Measurements from ENCODE around the gene BORCS6. TPM values are rescaled to one million over a fixed set of nuclear protein-coding genes. Genes with fewer than 3 reads are reported as not detected.

Gene BORCS6
- total RNA-seq, 1 donor from 2014 or later = 5.5 TPM

DNA sequence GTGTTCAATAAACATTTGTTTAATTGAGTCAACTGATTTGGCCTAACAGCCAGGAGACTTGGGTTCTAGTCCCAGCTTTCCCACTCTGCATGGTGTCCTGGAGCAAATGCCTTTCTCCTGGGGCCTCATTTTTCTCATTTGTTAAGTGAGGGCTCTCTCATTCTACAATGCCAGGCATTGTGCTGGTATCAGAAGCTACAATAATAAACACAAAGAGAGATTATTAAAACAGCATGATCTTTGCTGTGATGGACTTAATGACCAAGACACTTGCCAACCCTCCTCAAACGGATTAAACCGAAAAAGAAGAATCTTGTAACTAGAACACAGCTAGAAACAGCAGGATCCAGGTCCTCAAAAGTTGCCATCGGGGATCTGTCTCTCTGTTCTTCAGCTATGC, 22.5 kb downstream of the BORCS6 start:
- no peak for DNase-seq (ENCODE audit: low read depth, low spot score)
- H3K27me3 Mint-ChIP-seq (ENCODE audit: low read depth) = no peaks in the 10 kb centered on the region
- H3K36me3 Mint-ChIP-seq (ENCODE audit: low read depth) = no peaks in the 10 kb centered on the region
- H3K4me1 Mint-ChIP-seq = peaks cover 29% of the 10 kb centered on the region
- H3K9me3 Mint-ChIP-seq = no peaks in the 10 kb centered on the region
- H3K27ac Mint-ChIP-seq (ENCODE audit: unreplicated experiment) = peak overlapping the region; percentile 43
- no peak overlapping the region for H3K4me3 Mint-ChIP-seq
- TF ChIP-seq, protein P1, sequence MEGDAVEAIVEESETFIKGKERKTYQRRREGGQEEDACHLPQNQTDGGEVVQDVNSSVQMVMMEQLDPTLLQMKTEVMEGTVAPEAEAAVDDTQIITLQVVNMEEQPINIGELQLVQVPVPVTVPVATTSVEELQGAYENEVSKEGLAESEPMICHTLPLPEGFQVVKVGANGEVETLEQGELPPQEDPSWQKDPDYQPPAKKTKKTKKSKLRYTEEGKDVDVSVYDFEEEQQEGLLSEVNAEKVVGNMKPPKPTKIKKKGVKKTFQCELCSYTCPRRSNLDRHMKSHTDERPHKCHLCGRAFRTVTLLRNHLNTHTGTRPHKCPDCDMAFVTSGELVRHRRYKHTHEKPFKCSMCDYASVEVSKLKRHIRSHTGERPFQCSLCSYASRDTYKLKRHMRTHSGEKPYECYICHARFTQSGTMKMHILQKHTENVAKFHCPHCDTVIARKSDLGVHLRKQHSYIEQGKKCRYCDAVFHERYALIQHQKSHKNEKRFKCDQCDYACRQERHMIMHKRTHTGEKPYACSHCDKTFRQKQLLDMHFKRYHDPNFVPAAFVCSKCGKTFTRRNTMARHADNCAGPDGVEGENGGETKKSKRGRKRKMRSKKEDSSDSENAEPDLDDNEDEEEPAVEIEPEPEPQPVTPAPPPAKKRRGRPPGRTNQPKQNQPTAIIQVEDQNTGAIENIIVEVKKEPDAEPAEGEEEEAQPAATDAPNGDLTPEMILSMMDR (conservative IDR thresholded peaks at IDR 0.05) = no peak

DNA sequence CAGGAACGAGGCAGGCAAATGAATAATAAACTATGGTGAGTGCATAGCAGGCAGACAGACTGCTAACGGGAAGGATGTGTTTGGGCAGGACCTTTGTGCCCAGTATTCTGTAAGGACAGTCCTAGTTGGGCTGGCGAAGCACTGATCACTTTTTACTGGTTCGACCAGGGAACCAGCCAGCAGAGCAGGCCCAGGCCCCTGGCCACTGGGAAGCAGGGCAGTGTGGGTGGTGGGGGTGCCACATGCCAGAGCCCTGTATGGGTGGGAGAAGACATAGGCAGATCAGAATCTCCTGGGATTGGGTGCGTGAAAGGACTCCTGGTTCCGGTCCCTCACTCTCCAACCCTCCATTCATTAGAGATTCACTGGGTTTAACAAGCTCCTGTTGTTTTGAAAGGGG, 23.2 kb downstream of the BORCS6 start:
- Mint-ChIP-seq H3K36me3 (ENCODE audit: low read depth) (no peaks in the 10 kb centered on the region), H3K27me3 (ENCODE audit: low read depth) (no peaks in the 10 kb centered on the region), H3K27ac (ENCODE audit: unreplicated experiment) (no peak overlapping the region), H3K4me1 (peaks cover 26% of the 10 kb centered on the region), H3K4me3 (peak overlapping the region; percentile 54), H3K9me3 (no peaks in the 10 kb centered on the region)
- TF ChIP-seq, protein P1 (conservative IDR thresholded peaks at IDR 0.05) = no peak
- DNase-seq (ENCODE audit: low read depth, low spot score) = no peak

DNA sequence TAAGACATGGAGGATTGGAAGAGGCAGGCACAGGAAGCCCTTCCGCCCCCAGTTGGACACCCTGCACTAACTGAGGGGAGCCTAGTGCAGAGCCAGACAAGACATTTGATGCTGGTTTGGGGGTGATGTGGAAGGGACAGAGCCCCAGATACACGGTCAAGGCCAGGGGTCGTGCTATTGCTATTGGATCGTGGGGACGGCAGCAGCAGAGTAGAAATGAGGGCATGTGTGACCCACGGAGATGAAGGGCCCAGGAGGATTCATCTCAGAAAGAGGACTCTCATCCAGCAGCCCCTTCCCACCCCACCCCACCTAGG, 25.2 kb downstream of the BORCS6 start:
- no peak overlapping the region for H3K27ac Mint-ChIP-seq (ENCODE audit: unreplicated experiment)
- H3K4me1 Mint-ChIP-seq = peaks cover 43% of the 10 kb centered on the region
- TF ChIP-seq, protein P1 (conservative IDR thresholded peaks at IDR 0.05) = no peak
- peaks cover 6% of the 10 kb centered on the region for H3K36me3 Mint-ChIP-seq (ENCODE audit: low read depth)
- DNase-seq (ENCODE audit: low read depth, low spot score) = no peak
- H3K27me3 Mint-ChIP-seq (ENCODE audit: low read depth) = no peaks in the 10 kb centered on the region
- H3K4me3 Mint-ChIP-seq = peak overlapping the region; percentile 84
- H3K9me3 Mint-ChIP-seq = no peaks in the 10 kb centered on the region

DNA sequence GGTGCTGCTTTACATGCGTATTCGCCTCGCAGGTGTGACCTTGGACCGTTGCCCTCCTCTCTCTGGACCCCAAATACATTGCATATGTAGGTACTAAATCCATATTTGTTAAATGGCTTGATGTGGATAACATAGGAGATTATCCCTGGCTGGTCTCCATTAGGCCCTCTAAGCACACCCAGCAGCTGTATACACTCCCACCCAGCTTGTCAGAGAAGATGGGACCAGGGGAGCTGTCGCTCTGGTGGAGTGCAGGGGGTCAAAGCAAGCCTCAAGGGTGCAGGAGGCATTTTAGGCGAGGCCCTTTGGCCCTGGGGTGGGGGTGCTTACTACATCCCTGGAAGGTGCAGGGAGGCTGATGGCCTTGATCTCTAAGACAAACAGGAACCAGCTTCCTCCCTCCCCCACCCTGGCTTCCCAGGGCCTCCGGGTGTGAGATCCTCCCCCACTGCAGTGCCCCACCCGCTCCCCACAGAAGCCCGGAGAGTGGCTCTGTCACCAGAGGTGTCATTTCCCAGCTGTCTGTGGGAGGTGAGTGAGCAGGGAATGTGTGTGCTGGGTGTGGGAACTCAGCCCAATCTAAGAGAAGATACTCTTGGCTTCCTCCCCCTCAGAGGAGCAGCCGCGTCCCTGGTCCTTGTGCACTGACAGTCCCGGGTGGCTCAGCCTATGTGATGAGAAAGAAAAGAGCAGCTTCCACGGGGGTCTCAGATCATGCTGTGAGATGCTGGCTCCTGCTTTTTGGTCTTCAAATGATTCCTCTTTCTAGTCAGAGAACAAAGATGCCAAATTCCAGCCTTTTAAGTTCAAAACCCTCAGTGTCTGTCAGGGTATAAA, 25.8 kb downstream of the BORCS6 start:
- Mint-ChIP-seq H3K27ac (ENCODE audit: unreplicated experiment) (no peak overlapping the region), H3K9me3 (no peaks in the 10 kb centered on the region), H3K36me3 (ENCODE audit: low read depth) (peaks cover 6% of the 10 kb centered on the region), H3K4me3 (peak overlapping the region; percentile 92), H3K4me1 (peaks cover 44% of the 10 kb centered on the region), H3K27me3 (ENCODE audit: low read depth) (no peaks in the 10 kb centered on the region)
- TF ChIP-seq, protein P1 (conservative IDR thresholded peaks at IDR 0.05) = no peak
- no peak for DNase-seq (ENCODE audit: low read depth, low spot score)

DNA sequence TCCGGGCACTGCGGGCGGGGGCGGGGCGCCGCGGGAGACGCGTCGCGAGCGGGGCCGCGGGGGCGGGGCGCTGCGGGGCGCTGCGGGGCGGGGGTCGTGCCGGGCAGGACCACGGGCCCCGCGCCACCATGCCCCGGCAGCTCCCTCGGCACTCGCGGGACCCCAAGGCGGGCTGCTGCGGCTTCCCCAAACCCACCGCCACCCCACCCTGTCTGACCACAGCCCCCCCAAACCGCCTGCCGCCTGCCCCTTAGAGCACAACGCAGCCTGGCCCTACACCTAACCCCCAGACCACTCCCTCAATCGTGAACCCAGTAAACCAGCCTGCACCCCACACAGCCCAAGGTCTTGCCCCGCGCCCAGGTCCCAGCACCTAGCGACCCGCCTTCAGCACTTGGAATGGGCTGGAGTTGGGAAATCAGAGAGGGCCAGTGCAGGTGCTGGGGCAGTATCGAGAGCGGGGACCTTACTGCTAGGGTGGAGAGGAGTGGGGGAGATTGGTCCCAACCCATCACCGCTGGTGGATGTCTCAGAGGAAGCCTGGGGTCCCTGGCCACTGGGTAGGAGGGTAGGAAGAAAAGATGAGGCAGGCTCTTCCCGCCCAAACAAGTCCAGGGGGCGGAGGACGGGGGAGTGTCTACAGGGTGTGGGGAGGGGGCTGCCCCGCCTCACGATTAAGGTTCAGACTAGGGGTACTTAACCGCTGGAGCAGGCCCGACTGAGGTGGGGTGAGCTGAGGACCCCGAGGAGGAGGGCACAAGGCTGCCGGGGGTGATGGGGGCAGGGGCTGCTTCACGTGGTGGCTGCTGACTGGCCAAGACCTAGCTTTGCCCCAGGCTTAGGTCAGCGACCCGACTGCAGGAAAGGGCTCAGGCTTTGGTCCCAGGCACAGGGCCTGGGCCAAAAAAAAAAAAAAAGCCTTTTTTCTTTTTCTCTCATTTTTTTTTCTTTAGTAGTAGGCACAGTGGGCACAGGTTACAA, 26.7 kb downstream of the BORCS6 start:
- H3K36me3 Mint-ChIP-seq (ENCODE audit: low read depth) = peaks cover 12% of the 10 kb centered on the region
- H3K9me3 Mint-ChIP-seq = no peaks in the 10 kb centered on the region
- H3K27me3 Mint-ChIP-seq (ENCODE audit: low read depth) = peaks cover 2% of the 10 kb centered on the region
- TF ChIP-seq, protein P1 (conservative IDR thresholded peaks at IDR 0.05) = no peak
- no peak for DNase-seq (ENCODE audit: low read depth, low spot score)
- peaks cover 50% of the 10 kb centered on the region for H3K4me1 Mint-ChIP-seq
- H3K4me3 Mint-ChIP-seq = peak overlapping the region; percentile 92
- peak overlapping the region; percentile 98 for H3K27ac Mint-ChIP-seq (ENCODE audit: unreplicated experiment)
